Stimulated activated CD8-positive, alpha-beta memory T cell treated with anti-CD3 and anti-CD28 coated beads, Interleukin-7, amount 100 ng/mL, for 24 hours (primary cell): Measurements from ENCODE around the gene TMEM100.

Source experiments
- DNase-seq: peaks from one replicate; pipeline ENCODE4 v3.0.0-alpha.2; 2020; ENCODE audit warnings: low read depth

The TMEM100 gene

GRCh38 chr17:55722742-55723487 lies at the start of gene TMEM100:
TMEM100 (minus strand) TSS chr17:55722864; CDS start chr17:55721070, 1,794 bp downstream.
- DNase-seq = no peak

DNA sequence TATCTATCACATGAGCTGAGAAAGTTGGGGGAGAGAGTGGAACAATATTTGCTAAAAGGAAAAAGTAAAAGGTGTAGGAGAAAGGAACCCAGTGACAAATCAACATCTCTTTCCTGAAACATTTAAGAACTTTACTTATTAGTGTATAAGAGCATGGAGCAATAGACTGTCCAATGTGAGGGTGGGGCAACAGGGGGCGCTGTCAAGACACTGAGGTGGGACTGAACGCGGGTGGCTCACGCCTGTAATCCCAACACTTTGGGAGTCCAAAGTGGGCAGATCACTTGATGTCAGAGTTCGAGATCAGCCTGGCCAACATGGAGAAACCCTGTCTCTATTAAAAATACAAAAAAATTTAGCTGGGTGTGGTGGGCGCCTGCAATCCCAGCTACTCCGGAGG lies 49.4 kb upstream of the TMEM100 start:
- no peak for DNase-seq

DNA sequence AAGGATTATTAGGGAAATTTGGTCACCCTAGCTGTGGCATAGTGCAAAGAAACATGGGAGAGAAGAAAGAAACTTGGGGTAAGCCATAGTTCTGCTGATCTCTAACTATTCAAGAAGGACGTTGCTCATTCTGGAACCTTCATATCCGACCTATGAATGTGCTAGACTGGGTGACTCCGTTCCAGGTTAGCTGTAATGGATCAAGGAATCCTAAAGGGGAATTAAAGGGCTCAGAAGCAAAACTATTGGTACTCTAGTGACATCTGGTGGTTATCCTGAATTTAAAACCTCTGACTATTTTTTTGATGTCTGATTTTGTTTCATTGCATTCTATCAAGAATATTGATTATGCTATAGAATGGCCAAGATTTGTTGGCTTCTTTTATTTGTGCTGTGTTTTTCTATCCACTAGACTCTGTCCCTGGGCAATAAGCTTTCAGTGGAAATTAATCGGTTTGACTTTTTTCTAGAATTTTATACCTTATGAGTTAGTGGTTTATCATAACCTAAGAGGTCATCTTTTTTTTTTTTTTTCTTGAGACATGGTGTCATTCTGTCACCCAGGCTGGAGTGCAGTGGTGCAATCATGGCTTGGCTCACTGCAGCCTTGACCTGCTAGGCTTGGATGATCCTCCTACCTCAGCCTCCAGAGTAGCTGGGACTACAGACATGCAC lies 47.7 kb upstream of the TMEM100 start:
- DNase-seq = no peak

- DNase-seq = no peak
These were observed 46.9 kb upstream of the TMEM100 start for GRCh38 chr17:55769625-55770000.

- no peak for DNase-seq
These were observed 46.4 kb upstream of the TMEM100 start for GRCh38 chr17:55768936-55769624.

DNA sequence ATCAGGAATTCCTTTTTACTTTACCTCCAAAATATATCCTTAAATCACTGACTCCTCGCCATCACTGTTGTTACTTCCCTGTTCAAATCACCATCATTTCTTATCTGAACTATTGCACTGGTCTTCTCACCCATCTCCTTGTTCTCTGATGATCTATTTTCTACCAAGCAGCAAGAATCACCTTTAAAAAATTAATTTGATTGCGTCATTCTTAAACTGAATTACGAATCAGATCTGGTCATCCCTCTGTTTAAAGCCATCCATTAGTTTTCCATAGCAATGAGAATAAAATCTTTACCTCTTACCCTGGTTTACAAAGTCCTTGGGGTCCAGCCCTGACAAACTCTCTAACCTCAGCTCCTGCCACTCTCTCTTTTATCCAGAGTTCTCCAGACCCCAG lies 42.8 kb upstream of the TMEM100 start:
- DNase-seq = no peak

- no peak for DNase-seq
These were observed 41.9 kb upstream of the TMEM100 start for GRCh38 chr17:55764610-55765009.

- no peak for DNase-seq
These were observed 41.2 kb upstream of the TMEM100 start for GRCh38 chr17:55763856-55764255.

DNA sequence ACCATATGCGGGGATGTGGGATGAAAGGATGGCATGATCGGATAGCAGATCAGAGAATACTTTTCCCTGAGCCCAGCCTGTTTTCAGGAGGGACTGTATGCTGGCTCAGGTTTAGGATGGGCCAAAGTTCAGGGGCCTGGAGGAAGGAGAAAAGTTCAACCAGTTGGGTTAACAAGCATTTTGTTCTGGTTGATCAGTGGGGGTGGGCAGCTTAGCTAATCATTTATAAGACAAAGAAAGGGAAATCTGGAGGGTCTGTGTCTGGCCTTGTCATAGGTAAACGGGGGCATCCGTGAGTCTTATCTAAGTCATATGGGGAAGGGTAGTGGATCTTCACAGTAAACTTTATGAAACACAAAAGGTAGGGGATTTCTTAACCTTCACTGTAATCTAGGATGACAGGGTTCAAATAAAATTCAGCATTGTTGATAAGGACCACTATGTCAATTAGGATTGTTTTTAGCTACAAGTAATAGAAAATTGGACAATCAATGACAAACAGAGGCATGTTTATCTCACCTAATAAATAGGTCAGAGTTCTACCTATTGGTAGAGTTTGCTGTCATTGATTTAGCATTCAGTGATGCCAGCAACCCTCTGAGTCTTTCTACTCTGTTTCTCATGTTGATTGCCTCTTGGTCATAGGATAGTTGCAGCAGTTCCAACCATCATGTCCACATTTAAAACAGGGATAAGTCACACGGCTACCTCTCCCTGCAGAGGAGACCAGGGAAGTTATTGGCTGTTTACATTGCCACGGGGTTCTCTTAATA lies 39.6 kb upstream of the TMEM100 start:
- DNase-seq = no peak

GRCh38 chr17:55760643-55761355 lies 38.1 kb upstream of the TMEM100 start:
- DNase-seq = no peak

DNA sequence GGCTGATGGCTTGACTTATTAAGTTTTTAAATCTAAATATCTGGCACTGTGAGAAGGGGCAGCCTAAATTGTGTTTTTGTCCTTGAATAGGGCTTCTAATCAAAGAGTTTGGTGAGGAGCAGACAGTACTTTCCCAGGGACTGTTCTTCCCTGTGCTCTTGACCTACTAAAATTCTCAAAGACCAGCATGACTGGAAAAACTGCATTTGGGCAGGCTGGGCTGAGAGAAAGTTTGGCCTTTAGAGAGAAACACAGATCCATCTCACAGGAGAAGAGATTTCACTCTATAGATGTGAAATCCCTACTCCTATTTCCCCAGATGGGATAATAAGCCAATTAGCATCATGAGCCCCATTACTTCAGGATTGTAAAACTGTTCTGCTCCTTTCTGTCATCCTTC lies 35.5 kb upstream of the TMEM100 start:
- DNase-seq = no peak

GRCh38 chr17:55757659-55758058 lies 35.0 kb upstream of the TMEM100 start:
- DNase-seq = no peak

- no peak for DNase-seq
These were observed 34.0 kb upstream of the TMEM100 start for GRCh38 chr17:55756689-55757088.

DNA sequence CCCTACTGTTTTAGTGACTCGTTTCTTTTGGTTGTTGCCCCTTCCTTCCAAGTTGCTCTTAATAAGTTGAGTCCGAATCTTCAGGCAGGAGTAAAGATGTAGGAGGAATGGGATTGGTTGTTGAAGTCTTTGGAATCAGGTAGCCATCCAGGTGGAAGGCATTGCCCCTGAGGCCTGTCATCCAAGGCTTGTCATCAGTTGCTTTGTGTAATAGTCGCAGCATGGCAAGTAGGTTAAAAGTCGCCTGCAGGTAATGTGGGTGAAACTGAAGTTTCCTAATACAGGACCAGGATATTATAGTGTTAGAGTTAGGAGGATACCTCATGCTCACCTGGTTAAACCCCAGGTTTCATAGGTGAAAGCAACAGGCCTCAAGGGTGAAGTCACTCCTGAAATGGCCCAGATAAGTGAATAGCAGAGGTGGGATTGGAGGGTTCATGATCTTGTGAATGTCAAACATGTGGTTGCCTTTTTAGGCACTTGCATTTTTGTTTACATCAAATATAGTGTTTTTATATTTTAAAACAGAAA lies 29.1 kb upstream of the TMEM100 start:
- no peak for DNase-seq

DNA sequence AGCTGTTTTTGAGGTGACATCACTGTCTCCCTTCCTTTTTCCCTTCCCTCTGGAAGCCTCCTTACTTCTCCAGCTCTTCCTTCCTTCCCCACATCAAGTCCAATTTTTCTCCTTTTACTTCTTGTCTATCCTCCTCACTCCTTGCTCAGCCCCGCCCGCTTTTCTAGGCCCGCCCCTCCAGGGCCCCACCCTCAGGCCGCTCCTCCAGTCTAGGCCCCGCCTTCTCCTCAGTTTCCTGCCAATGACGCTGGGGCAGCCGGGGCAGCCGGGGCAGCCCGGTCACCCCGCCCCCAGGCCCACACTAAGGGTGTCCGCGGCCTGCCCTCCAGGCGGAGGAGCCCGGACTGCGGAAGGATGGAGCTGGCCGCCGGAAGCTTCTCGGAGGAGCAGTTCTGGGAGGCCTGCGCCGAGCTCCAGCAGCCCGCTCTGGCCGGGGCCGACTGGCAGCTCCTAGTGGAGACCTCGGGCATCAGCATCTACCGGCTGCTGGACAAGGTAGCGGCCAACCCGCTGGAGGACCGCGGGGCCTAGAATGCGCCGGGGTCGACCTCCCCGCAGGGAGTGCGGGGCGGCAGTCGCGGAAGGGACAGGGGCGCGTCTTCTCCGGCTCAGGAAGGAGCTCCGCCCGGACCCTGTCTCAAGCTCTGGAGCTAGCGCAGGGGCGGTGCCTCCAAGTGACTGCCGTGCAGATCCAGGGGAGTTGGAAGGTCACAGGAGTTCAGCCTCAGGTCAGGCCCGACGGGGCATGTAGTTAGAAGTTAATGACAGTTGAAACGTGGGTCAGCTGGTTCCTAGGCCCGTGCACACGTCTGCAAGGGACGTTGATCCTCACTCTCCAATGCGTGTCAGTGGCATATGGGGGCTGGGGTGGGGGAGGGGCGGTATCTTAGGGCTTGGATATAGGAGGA lies 28.3 kb upstream of the TMEM100 start, which contains the start of gene PCTP:
Gene PCTP, plus strand, starts transcription at position 302 of the 908 bp plus-strand sequence. Its CDS starts 53 bp downstream, at position 355.
- peak; percentile 78 for DNase-seq

DNA sequence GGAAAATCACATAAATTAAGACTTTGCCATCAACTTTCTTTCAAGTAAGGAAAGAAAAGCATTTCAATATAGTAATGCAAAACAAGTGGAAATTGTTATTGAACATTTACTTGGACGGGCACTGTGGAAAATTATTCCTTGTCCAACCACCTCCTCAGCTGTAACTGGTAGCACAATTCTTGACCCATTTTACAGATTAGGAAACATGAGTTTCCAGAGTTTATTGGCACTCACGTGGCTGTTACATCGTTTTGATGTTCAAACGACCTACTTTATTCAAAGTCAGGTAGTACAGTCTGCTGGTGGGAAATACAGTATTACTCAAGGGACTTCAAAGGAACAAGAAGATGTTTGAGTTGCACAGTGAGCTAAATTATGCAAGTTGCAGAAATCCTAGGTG lies 27.3 kb upstream of the TMEM100 start:
- no peak for DNase-seq

DNA sequence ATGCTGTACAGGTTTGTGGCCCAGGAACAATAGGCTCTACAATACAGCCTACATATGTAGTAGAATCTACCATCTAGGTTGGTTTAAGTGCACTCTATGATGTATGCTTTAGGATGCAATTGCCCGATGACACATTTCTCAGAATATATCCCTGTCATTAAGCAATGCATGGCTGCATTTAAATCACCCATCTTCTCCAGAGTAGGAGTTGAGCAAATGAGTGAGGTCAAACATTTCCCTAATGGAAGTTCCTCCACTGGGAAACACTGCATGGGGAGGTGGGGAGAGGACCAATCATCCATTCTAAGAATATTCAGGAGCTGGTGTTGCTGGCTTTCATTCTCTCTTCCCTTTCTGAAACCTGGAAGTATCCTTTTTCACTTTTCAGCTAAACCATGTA lies 26.2 kb upstream of the TMEM100 start:
- no peak for DNase-seq

DNA sequence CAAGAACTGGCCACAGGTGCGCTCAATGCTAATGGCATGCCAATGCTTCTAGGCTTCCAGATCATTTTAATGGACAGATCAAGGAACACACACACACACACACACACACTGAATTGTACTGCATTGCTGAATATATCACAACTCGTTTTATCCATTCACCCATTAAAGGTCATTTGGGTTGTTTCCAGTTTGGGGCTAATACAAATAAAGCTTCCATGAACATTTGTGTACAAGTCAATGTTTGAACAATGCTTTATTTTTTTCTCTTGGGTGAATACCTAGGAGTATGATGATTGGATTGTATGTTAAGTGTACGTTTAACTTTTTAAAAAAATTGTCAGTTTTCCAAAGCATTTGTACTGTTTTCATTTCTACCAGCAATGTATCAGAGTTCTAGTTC lies 24.5 kb upstream of the TMEM100 start:
- DNase-seq = no peak

GRCh38 chr17:55746466-55746865 lies 23.8 kb upstream of the TMEM100 start:
- no peak for DNase-seq

DNA sequence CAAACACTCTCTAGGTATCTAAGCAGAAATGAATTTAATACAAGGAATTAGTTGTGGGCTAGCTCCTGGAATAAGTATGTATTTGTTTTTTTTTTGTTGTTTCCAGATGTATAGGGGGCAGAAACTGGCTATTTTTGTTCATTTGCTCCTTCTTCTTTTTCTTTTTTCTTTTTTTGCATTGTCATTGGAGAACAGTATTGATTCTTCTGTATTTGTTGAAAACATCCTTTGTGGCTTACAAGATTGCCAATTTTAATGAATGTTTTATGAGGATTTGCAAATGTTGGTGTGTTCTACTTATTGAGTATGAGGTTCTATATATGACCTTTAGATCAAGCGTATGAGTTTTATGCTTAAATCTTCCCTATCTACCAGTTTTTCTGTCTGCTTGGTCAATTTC lies 22.6 kb upstream of the TMEM100 start:
- no peak for DNase-seq
